ENCODE measurements around the gene TRAPPC12. TPM values are rescaled to one million over a fixed set of nuclear protein-coding genes. Genes with fewer than 3 reads are reported as not detected.

The TRAPPC12 gene
- total RNA-seq, 1 experiment from 2014 or later = 86.2 TPM

DNA sequence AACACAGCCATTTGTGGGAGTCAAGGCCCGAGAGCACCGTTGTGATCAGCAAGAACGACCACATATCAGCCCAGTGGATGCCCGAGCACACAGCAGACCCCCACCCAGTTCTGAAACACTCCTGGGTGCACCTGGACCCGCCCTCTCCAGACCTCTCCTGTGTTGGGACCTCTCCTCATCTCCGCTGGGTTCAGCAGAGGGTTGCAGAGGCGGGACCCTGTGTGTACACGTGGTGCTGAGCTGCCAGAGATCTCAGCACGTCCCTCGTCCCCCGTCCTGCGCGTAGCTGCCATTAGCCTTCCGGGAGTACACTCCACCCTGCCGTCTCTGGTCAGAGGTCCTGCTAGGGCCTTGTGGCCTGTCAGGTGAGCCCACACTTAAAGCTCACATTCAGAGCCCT, 88.2 kb downstream of the TRAPPC12 start:
- no peaks in the 10 kb centered on the region for H3F3A ChIP-seq (ENCODE audit: low read length, unreplicated experiment)
- H3K79me2 ChIP-seq (ENCODE audit: low read length) = no peaks in the 10 kb centered on the region
- no peak overlapping the region for H2AFZ ChIP-seq (ENCODE audit: low read length)
- H3K36me3 ChIP-seq (ENCODE audit: low read depth, low read length) = peaks cover 11% of the 10 kb centered on the region; the same call in 1 of the 2 replicates
- no TSS peak for BruUV-seq (replicated peaks)
- CTCF ChIA-PET = no interaction called here
- no peak overlapping the region for H3K27ac ChIP-seq (ENCODE audit: low read length)
- TF ChIP-seq EZH2phosphoT487 (IDR thresholded peaks at IDR 0.05; ENCODE audit: borderline replicate concordance, low read length) = no peak
- TF ChIP-seq EZH2 (IDR thresholded peaks at IDR 0.05; ENCODE audit: low read length, unreplicated experiment) = no peak
- TF ChIP-seq, protein P1, sequence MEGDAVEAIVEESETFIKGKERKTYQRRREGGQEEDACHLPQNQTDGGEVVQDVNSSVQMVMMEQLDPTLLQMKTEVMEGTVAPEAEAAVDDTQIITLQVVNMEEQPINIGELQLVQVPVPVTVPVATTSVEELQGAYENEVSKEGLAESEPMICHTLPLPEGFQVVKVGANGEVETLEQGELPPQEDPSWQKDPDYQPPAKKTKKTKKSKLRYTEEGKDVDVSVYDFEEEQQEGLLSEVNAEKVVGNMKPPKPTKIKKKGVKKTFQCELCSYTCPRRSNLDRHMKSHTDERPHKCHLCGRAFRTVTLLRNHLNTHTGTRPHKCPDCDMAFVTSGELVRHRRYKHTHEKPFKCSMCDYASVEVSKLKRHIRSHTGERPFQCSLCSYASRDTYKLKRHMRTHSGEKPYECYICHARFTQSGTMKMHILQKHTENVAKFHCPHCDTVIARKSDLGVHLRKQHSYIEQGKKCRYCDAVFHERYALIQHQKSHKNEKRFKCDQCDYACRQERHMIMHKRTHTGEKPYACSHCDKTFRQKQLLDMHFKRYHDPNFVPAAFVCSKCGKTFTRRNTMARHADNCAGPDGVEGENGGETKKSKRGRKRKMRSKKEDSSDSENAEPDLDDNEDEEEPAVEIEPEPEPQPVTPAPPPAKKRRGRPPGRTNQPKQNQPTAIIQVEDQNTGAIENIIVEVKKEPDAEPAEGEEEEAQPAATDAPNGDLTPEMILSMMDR (conservative IDR thresholded peaks at IDR 0.05; ENCODE audit: low read depth, low read length) = no peak
- intact Hi-C loops (cut with micrococcal nuclease) = no loop called here
- no peaks in the 10 kb centered on the region for H3K9me3 ChIP-seq (ENCODE audit: low read length)
- POLR2A ChIA-PET (ENCODE audit: unreplicated experiment) = no interaction called here
- H3K4me2 ChIP-seq (ENCODE audit: low read length) = no peak overlapping the region
- H3K4me3 ChIP-seq (ENCODE audit: low read length) = no peak overlapping the region
- no peak for DNase-seq
- H4K20me1 ChIP-seq (ENCODE audit: low read length) = no peaks in the 10 kb centered on the region
- H3K27me3 ChIP-seq (ENCODE audit: low read length) = no peaks in the 10 kb centered on the region
- H3K4me1 ChIP-seq (ENCODE audit: insufficient read depth, low read length) = peaks cover 9% of the 10 kb centered on the region
- ATAC-seq = no peak
- H3K9me2 ChIP-seq (replicated peaks; ENCODE audit: low read length) = no peaks in the 10 kb centered on the region
- no peak overlapping the region for H3K9ac ChIP-seq (ENCODE audit: low read length)

DNA sequence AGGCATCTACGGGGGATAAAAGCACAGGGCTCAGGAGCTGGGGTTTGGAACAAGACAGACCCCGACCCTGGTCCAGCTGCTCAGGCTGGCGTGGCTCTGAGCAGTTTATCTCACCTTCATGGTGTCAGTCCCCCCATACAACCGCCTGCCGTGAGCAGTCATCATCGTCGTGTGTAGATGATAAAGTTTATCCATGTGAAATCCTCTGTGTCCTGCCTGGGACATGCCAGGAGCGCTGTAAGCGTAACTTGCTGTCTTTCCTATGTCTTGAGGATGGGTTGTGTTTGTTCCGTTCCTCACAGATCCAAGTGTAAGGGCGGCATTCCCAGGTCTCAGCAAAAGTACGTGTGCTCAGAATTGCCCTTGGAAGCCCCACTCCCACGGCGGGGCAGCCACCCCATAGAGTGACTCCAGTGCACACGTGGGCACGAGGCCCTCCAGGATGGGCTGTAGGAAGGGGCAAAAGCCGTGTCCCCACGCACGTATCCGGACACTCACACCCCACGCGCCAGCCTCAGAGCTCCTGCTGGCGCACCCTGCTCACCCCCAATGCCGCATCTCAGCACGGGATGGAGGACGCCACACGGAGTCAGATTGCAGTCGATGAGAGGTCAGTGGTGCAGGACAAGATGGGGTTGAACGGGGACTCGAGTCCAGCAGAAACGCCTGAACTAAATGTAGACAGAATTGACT, 88.9 kb downstream of the TRAPPC12 start:
- Histone ChIP-seq H4K20me1 (ENCODE audit: low read length) (no peaks in the 10 kb centered on the region), H3K27me3 (ENCODE audit: low read length) (no peaks in the 10 kb centered on the region), H3K36me3 (ENCODE audit: low read depth, low read length) (peaks cover 8% of the 10 kb centered on the region; the same call in 1 of the 2 replicates), H3K4me3 (ENCODE audit: low read length) (no peak overlapping the region), H3K27ac (ENCODE audit: low read length) (no peak overlapping the region), H3K79me2 (ENCODE audit: low read length) (no peaks in the 10 kb centered on the region), H3F3A (ENCODE audit: low read length, unreplicated experiment) (no peaks in the 10 kb centered on the region), H3K9me2 (replicated peaks; ENCODE audit: low read length) (no peaks in the 10 kb centered on the region), H3K9ac (ENCODE audit: low read length) (no peak overlapping the region), H2AFZ (ENCODE audit: low read length) (no peak overlapping the region), H3K4me1 (ENCODE audit: insufficient read depth, low read length) (peaks cover 9% of the 10 kb centered on the region), H3K4me2 (ENCODE audit: low read length) (no peak overlapping the region), H3K9me3 (ENCODE audit: low read length) (no peaks in the 10 kb centered on the region)
- CTCF ChIA-PET = no interaction called here
- POLR2A ChIA-PET (ENCODE audit: unreplicated experiment) = no interaction called here
- no peak for DNase-seq
- no TSS peak for BruUV-seq (replicated peaks)
- intact Hi-C loops (cut with micrococcal nuclease) = no loop called here
- TF ChIP-seq EZH2phosphoT487 (IDR thresholded peaks at IDR 0.05; ENCODE audit: borderline replicate concordance, low read length) = no peak
- TF ChIP-seq, protein P1 (conservative IDR thresholded peaks at IDR 0.05; ENCODE audit: low read depth, low read length) = no peak
- TF ChIP-seq EZH2 (IDR thresholded peaks at IDR 0.05; ENCODE audit: low read length, unreplicated experiment) = no peak
- no peak for ATAC-seq

DNA sequence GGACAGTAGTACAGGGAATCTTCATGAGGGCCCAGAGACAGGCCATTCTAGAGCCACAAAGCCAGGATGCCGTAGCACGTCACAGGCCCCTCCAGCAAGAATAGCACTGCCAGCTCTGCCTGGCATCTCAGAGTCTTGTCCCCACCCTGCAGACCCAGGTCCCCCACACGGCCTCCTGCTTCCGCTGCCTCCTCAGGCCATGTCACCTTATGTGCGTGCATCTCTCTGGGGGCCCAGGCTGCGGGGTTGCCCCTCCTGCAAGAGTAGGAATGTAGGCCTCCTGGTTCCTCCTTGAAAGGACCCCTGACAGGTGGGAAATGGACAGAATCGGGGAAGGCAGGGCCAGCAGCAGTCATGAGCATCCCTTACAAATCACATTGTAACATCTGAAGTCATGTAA, 90.0 kb downstream of the TRAPPC12 start:
- ChIA-PET POLR2A (ENCODE audit: unreplicated experiment) (no interaction called here), CTCF (no interaction called here)
- Histone ChIP-seq H3K27me3 (ENCODE audit: low read length) (no peaks in the 10 kb centered on the region), H4K20me1 (ENCODE audit: low read length) (no peaks in the 10 kb centered on the region), H3K36me3 (ENCODE audit: low read depth, low read length) (peaks cover 8% of the 10 kb centered on the region; the same call in 1 of the 2 replicates), H3K4me2 (ENCODE audit: low read length) (no peak overlapping the region), H3K9me3 (ENCODE audit: low read length) (no peaks in the 10 kb centered on the region), H3K4me1 (ENCODE audit: insufficient read depth, low read length) (peaks cover 9% of the 10 kb centered on the region), H3K4me3 (ENCODE audit: low read length) (no peak overlapping the region), H3K27ac (ENCODE audit: low read length) (no peak overlapping the region), H3K9me2 (replicated peaks; ENCODE audit: low read length) (no peaks in the 10 kb centered on the region), H3F3A (ENCODE audit: low read length, unreplicated experiment) (no peaks in the 10 kb centered on the region), H3K79me2 (ENCODE audit: low read length) (no peaks in the 10 kb centered on the region), H2AFZ (ENCODE audit: low read length) (no peak overlapping the region), H3K9ac (ENCODE audit: low read length) (no peak overlapping the region)
- no peak for DNase-seq
- ATAC-seq = no peak
- TF ChIP-seq EZH2phosphoT487 (IDR thresholded peaks at IDR 0.05; ENCODE audit: borderline replicate concordance, low read length) = no peak
- no peak for TF ChIP-seq EZH2 (IDR thresholded peaks at IDR 0.05; ENCODE audit: low read length, unreplicated experiment)
- TF ChIP-seq, protein P1 (conservative IDR thresholded peaks at IDR 0.05; ENCODE audit: low read depth, low read length) = no peak
- intact Hi-C loops (cut with micrococcal nuclease) = no loop called here
- BruUV-seq (replicated peaks) = no TSS peak

Data from PC-3 (cell line).